Activated CD4-positive, alpha-beta T cell treated with anti-CD3 and anti-CD28 coated beads, Interleukin-2, amount 50 U/mL, for 1 hour (primary cell): Measurements from ENCODE around the gene ZNF614.
"Not testable (repeated sequence)": the region's sequence is repeated elsewhere in the genome, so short reads cannot be mapped to it uniquely, and the experiment has no call there.

Experiments used
- DNase-seq: peaks from one replicate; pipeline ENCODE4 v3.0.0-alpha.2; 2020

Gene ZNF614

DNA sequence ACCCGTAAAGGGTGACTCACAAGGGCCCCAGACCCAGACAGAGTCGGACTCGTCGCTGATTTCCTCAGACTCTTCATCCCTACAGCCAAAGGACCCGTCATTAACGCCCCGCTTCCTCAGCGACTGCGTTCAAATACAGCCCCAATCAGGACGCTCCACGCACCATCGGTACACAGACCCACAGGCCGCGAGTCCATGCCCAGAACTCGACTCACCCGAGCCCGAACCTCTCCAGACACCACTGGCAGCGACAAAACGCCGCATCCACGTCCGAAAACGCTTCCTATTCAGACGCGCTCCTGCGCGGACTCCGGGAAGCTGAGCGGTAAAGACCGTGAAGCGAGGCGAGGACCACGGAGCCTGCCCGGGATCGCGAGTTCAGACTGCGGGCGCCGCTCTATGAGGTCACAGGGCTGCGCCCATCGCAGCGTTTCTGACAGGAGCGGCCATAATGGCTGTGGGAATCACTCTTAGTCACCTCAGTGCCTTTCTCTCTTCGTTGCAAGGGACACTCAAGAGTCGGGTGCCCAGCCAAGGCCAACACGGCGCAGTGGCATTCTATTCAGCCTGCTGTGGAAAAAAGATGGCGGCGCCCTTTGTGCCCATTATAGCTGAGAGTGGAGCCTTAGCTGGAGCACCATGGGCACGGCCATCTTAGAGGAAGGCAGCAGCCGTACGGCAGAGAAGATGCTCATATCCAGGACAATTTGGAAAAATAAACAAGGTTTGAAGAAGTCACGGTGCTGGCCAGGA lies at the start of gene ZNF614:
ZNF614 (minus strand) TSS at position 353 of the 753 bp plus-strand sequence. CDS start 2,634 bp downstream, outside the sequence.
- peak; percentile 84 for DNase-seq

DNA sequence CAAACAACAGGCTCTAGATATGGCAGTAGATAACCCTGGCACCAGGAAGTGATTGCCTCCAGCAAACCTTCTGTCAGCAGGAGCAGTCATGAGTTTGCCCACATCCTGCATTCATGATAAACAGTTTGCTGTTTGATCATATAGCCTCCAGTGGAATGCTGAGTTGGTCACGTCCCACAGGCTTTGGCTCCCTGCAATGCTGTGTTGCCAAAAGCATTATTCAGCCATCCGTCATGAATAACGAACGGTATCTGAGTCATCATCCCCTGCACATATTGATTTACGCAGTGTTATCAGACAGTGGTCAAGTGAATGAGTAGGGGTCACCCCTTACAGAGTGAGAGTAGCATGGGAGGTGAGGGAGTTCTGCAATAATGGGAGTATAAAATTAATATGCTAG lies 42.3 kb upstream of the ZNF614 start:
- DNase-seq = no peak

DNA sequence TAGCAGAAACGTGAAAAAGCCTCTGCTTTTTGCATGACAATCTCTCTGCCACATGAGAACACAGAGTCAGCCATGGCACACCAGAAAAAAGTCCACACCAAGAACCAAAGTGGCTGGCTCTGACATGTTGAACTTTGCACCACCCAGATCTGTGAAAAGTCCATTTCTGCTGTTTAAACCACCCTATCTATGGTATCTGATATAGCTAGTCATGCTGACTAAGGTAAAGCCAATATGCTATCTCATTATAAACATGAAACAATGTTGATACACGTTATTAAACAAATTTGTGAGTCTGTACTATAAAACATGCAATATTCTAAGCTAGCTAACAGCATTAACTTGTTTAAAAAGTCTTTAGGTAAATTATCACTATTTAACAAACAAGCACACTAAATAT lies 41.5 kb upstream of the ZNF614 start:
- no peak for DNase-seq

DNA sequence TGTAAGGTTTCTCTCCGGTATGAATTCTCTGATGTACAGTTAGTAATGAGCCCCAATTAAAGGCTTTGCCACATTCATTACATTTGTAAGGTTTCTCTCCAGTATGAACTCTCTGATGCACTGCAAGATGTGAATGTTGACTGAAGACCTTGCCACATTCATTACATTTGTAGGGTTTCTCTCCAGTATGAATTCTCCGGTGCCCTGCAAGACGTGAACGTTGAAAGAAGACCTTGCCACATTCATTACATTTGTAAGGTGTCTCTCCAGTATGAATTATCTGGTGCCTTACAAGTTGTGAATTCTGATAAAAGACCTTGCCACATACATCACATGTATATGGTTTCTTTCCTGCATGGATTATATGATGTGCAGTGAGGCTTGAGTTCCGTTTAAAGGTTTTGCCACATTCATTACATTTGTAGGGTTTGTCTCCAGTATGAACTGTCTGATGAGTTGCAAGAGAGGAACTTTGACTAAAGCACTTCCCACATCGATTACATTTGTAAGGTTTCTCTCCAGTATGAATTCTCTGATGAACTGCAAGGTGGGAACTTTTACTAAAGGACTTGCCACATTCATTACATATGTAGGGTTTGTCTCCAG lies 38.2 kb upstream of the ZNF614 start:
- no peak for DNase-seq

DNA sequence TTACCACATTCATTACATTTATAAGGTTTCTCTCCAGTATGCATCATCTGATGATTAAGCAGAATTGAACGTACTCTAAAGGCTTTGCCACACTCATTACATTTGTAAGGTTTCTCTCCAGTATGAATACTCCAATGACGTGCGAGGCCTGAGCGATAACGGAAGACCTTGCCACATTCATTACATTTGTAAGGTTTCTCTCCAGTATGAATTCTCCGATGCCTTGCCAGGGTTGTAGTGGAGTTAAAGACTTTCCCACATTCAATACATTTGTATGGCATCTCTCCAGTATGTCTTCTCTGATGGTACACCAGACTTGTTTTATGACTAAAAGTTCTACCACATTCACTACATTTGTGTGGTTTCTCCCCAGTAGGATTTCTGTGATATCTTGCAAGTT lies 37.2 kb upstream of the ZNF614 start:
- no peak for DNase-seq

DNA sequence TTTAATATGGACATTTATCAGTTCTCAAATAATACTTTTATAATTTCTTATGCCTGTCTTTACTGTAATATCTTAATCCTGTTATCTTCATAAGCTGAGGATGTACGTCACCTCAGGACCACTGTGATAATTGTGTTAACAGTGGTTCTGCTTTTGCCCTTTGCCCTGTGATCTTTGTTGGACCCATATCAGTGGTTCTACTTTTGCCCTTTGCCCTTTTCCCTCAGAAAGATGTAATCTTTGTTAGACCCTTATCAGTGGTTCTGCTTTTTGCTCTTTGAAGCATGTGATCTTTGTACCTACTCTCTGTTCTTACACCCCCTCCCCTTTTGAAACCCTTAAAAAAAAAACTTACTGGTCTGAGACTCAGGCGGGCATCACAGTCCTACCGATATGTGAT lies 28.3 kb upstream of the ZNF614 start:
- not testable (repeated sequence) for DNase-seq

DNA sequence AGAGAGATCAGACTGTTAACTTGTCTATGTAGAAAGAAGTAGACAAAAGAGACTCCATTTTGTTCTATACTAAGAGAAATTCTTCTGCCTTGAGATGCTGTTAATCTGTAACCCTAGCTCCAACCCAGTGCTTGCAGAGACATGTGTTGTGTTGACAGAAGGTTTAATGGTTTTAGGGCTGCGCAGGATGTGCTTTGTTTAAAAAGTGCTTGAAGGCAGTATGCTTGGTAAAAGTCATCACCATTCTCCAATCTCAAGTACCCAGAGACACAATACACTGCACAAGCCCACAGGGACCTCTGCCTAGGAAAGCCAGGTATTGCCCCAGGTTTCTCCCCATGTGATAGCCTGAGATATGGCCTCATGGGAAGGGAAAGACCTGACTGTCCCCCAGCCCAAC lies 23.6 kb upstream of the ZNF614 start:
- DNase-seq = not testable (repeated sequence)

DNA sequence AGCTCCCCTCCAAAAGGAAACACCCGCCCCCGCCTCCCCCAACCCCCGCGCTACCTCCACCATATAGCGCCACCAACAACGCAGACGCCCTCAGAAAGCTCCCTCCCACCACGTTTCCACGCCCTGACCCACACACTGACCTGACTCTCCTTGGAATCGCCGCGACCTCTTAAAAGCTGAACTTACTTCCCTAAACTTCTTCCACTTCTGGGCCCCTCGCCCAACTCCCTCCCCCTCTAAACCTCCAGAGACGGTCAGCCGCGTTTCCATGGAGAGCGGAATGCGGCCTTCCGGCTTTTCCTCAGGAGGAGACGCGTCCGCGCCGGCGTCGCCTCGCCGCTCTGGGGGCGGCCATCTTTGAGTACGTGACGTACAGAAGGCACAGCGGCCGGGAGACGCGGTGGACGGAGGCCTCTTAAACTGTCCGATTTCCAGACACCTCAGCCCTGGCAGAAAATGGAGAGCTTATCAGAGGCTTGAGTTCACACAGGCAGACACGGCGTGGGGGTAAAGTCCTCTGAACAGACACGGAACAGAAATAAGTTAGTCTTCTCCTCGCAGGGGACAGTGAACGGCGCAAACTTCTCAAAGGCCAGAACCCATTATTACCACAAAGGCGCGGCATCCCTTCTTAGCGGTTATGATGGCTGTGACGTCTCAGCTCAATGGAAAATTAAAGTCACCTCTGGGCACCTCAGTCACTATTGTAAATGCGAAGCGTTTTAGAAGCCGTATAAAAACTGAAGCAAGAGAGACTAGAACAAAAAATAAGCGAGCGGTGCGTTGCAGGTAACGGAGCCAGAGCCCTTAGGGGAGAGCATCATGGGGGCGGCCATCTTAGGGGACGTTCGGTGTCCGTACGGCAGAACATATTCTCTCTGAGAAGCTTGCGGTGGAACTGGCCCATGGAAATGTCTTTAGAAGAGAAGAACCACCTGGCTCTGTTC lies 20.6 kb upstream of the ZNF614 start, which contains the start of gene ZNF432:
ZNF432 (minus strand) TSS at position 284 of the 947 bp plus-strand sequence. CDS start 1,970 bp downstream, outside the sequence.
- DNase-seq = peak; percentile 80

DNA sequence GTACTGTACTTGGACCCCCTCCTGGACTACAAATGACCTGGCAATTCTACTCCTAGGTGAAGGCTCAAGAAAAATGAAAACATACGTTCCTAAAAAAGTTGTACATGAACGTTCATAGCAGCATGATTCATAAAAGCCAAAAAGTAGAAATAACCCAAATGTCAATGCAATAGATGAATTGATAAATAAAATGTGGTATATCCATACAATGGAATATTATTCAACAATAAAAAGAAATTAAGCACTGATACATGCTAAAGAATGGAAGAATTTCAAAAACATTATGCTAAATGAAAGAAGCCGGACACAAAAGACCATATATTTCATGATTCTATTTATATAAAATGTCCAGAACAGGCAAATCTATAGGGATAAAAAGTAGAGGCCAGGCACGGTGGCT lies 11.0 kb upstream of the ZNF614 start:
- no peak for DNase-seq

DNA sequence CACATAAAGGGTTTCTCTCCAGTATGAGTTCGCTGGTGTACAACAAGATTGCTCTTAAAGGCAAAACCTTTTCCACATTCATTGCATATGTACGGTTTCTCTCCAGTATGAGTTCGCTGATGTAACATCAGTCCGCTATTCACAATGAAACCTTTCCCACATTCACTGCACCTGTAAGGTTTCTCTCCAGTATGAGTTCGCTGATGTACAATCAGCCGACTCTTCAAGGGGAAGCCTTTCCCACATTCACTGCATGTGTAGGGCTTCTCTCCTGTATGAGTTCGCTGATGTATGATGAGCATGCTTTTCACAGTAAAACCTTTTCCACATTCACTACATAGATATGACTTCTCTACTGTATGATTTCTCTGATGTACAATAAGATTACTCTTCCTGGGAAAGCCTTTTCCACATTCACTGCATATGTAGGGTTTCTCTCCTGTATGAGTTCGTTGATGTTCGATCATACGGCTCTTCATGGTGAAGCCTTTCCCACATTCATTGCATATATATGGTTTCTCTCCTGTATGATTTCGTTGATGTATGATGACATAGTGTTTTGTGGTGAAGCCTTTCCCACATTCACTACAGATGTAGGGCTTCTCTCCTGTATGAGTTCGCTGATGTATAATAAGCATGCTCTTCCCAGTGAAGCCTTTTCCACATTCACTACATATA lies 6.0 kb upstream of the ZNF614 start:
- no peak for DNase-seq

DNA sequence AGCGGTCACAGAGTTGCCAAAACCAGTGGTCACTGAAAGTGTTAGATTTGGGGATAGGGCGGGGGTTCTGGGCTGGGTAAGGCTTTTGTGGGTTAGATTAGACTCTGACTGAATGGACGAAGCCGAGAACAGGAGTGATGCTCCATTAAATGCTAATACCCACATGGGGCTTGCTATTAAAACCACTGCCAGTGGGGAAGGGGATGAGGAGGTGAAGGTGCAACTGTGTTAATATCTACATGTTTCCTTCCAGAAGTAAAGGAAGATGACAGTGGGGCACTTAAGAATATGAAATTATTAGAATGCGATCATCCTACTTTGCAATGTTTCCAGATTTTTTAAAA lies 573 bp upstream of the ZNF614 start:
- DNase-seq = no peak

DNA sequence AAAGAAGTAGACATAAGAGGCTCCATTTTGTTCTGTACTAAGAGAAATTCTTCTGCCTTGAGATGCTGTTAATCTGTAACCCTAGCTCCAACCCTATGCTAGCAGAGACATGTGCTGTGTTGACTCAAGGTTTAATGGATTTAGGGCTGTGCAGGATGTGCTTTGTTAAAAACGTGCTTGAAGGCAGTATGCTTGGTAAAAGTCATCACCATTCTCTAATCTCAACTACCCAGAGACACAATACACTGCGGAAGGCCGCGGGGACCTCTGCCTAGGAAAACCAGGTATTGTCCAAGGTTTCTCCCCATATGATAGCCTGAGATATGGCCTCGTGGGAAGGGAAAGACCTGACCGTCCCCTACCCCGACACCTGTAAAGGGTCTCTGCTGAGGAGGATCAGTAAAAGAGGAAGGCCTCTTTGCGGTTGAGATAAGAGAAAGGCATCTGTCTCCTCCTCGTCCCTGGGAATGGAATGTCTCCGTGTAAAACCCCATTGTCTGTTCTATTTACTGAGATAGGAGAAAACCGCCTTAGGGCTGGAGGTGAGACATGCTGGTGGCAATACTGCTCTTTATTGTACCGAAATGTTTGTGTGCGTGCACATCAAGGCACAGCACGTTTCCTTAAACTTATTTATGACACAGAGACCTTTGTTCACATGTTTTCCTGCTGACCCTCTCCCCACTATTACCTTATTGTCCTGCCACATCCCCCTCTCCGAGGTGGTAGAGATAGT lies 1.8 kb downstream of the ZNF614 start:
- DNase-seq = not testable (repeated sequence)

DNA sequence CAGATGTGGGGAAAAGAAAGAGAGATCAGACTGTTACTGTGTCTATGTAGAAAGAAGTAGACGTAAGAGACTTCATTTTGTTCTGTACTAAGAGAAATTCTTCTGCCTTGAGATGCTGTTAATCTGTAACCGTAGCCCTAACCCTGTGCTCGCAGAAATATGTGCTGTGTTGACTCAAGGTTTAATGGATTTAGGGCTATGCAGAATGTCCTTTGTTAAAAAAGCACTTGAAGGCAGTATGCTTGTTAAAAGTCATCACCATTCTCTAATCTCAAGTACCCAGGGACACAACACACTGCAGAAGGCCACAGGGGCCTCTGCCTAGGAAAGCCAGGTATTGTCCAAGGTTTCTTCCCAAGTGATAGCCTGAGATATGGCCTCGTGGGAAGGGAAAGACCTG lies 3.7 kb downstream of the ZNF614 start:
- DNase-seq = not testable (repeated sequence)

DNA sequence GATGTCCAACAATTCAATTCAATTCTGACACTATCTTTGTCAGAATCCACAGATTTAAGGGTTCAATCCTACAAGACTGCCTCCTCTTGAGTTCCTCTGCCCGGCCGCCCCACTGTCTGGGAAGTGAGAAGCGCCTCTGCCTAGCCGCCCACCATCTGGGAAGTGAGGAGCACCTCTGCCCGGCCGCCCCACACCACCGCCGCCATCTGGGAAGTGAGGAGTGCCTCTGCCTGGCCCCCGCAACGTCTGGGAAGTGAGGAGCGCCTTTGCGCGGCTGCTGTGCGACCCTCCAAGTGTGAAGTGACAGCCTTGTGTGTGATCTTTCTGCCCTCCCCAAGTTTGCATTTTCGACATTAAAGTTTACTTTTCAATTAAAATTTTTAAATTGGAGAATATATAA lies 6.0 kb downstream of the ZNF614 start:
- DNase-seq = no peak

DNA sequence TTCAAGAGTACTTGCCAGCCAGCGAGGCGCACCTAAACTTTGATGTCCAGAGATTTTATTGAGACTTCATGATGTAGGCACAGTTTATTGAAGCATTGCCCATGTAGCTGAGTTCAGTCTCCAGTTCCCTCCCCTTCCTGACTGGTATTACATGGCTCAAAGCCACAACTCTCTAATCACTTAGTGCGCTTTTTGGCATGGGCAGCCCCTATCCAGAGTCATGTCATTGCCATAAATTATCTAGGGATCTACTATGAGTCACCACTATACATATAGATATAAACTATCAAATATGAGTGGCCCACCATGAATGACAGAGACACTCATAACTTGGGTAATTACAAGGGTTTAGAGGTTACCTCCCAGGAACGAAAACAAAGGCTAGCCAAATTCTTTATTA lies 7.7 kb downstream of the ZNF614 start:
- no peak for DNase-seq

DNA sequence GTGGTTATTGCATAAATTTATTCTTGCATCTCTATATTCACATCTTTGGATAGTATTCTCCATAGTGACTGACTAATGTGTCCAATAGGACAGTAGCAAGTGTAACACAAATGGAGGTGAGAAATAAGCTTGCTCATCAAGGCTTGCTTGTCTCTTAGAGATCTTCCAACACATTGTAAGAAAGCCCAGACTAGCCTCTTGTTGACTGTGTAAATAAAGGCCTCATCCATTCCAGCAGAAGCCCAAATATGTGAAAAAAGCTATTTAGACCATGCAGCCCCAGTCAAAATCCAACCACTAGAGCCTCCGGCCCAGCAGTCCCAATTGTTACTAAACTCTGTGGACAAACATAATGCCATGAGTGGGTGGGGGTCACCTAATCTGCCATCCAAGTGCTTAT lies 17.5 kb downstream of the ZNF614 start:
- no peak for DNase-seq

DNA sequence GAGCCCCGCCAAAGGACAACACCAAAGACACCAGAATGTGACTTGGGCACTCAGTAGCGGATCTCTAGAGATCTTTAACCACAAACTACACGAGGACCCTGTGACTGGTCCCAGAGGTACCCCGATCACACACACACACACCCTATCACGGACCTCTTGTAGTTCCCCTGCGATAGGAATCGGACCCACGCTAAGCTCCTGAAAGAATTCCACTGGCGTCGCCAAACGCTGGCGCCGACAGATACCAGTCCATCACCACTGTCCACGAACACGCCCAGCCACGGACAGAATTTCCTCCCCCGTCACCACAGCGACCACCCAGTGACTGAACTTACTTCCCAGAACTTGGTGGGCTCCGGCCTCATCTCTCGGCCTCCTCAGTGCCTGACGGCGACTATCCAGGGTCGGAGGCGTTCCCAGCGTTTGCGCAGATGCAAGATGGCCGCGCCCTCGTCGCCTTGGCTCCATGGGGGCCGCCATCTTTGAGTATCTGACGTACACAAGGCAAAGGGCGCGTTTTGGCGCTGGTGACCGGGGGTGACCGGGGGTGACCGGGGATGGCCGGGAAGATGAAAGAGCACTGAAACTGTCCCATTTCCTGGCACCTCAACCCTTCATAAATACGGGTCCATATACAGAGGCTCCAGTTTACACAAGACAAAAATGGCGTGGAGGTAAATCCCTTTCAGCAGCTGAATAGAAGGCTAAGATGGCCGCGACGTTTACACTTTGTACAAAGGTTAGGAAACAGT lies 20.2 kb downstream of the ZNF614 start, which contains the start of gene ZNF615:
ZNF615 (minus strand) TSS at position 406 of the 752 bp plus-strand sequence. CDS start 4,500 bp downstream, outside the sequence.
- DNase-seq = peak; percentile 82

DNA sequence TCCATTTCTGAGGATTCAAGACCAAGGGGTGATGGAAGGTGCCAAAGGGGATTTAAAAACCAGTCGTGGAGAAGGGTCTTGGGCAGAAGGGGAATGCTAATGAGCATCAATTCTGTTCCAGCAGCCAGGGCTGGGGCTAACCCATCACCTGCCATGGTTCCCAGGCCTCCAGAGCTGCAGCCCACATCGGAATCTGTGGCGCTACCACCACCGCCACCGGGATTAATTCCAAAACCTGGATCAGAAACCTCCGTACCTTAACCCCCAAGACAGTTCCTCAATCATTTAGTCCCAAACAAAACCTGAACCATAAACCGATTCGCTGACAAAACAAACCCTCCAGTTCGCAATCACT lies 20.8 kb downstream of the ZNF614 start:
- DNase-seq = no peak

DNA sequence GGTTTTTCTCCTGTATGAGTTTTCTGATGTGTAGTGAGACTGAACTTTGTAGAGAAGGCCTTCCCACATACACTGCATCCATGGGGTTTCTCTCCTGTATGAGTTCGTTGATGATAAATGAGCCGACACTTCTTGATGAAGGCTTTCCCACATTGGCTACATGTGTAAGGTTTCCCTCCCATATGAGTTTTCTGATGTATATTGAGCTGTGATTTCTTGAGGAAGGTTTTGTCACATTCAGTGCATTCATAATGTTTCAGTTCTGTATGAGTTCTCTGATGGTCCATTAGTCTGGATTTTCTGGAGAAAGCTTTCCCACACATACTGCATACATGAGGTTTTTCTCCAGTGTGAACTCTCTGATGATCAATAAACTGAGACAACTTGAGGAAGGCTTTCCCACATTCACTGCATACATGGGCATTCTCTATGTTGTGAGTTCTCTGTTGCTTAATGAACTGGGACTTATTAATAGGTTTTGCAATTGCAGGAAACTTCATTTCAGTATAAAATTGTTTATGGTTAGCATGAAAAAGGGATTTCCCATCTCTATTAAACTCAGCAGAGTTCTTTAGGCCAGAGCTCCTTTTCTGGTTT lies 34.0 kb downstream of the ZNF614 start:
- DNase-seq = no peak

DNA sequence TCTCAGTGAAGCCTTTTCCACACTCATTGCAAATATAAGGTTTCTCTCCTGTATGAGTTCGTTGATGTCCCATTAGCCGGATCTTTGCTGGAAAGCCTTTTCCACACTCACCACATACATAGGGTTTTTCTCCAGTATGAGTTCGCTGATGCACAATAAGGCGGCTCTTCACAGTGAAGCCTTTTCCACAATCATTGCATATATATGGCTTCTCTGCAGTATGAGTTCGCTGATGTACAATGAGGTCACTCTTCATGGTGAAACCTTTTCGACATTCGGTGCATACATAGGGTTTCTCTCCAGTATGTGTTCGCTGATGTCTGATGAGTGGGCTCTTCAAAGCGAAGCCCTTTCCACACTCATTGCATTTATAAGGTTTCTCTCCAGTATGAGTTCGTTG lies 34.8 kb downstream of the ZNF614 start:
- no peak for DNase-seq
